OCI-LY7 (cell line): ENCODE measurements around the gene ADCY5. TPM values are rescaled to one million over a fixed set of nuclear protein-coding genes. Genes with fewer than 3 reads are reported as not detected.

Source experiments
- BruUV-seq: library from RNA; stranded (reverse); fragments of 400-500 nt; replicated peaks from 2 replicates; lab custom pipeline; 2021; lab: Mats Ljungman, UMichigan
- CTCF ChIA-PET: fragments of 300-600 bp; sonication (Branson Sonifier 250); formaldehyde crosslinking; loops from one replicate; lab custom pipeline; 2022; ENCODE audit warnings: antibody characterized with exemption; ENCODE audit not compliant: unreplicated experiment; lab: Charles Lee
- POLR2A ChIA-PET: fragments of 300-600 bp; sonication (Branson Sonifier 250); formaldehyde crosslinking; loops from one replicate; lab custom pipeline; 2022; ENCODE audit warnings: antibody characterized with exemption; lab: Charles Lee
- DNase-seq: peaks from one replicate; pipeline ENCODE4 v3.0.0-alpha.2; 2015; ENCODE audit warnings: low spot score
- H2AFZ ChIP-seq: fragments of 200-600 bp; sonication (generic), shearing (Covaris generic); 2 replicates; pipeline ENCODE4 v1.6.1; 2014; ENCODE audit warnings: mild to moderate bottlenecking, antibody characterized with exemption, low read length, moderate library complexity
- H3K27ac ChIP-seq: fragments of 200-600 bp; sonication (generic); 2 replicates; pipeline ENCODE4 v1.5.1; 2014; ENCODE audit warnings: mixed run types, low read depth, mild to moderate bottlenecking, moderate library complexity, low read length, inconsistent platforms; ENCODE audit not compliant: poor library complexity, severe bottlenecking
- H3K36me3 ChIP-seq: fragments of 200-600 bp; sonication (generic); 2 replicates; pipeline ENCODE4 v1.6.1; 2014; ENCODE audit warnings: mild to moderate bottlenecking, antibody characterized with exemption, low read length, moderate library complexity, mixed read lengths; ENCODE audit not compliant: insufficient read depth
- H3K4me1 ChIP-seq: fragments of 200-600 bp; sonication (generic); 2 replicates; pipeline ENCODE4 v1.5.1; 2014; ENCODE audit warnings: mild to moderate bottlenecking, low read length; ENCODE audit not compliant: insufficient read depth, poor library complexity, severe bottlenecking
- H3K4me2 ChIP-seq: fragments of 200-600 bp; sonication (generic); 2 replicates; pipeline ENCODE4 v1.6.1; 2014; ENCODE audit warnings: mild to moderate bottlenecking, low read length
- H3K4me3 ChIP-seq: fragments of 200-600 bp; sonication (generic); 2 replicates; pipeline ENCODE4 v1.5.1; 2014; ENCODE audit warnings: mild to moderate bottlenecking, low read depth, low read length; ENCODE audit not compliant: poor library complexity, severe bottlenecking
- H3K79me2 ChIP-seq: fragments of 200-600 bp; sonication (generic); 2 replicates; pipeline ENCODE4 v1.6.1; 2016; ENCODE audit warnings: low read depth, mild to moderate bottlenecking, low read length, moderate library complexity, mixed read lengths; ENCODE audit not compliant: insufficient read depth
- H3K9me2 ChIP-seq: fragments of 200-600 bp; sonication (generic); 2 replicates; pipeline ENCODE4 v1.6.1; 2016; ENCODE audit warnings: mild to moderate bottlenecking, low read length, mixed read lengths; ENCODE audit not compliant: insufficient read depth
- H3K9me3 ChIP-seq: fragments of 200-600 bp; sonication (generic); 2 replicates; pipeline ENCODE4 v1.6.1; 2014; ENCODE audit warnings: mild to moderate bottlenecking, mixed run types, low read length, mixed read lengths
- H4K20me1 ChIP-seq: fragments of 200-600 bp; sonication (generic); 2 replicates; pipeline ENCODE4 v1.6.1; 2014; ENCODE audit warnings: mild to moderate bottlenecking, antibody characterized with exemption, low read length, moderate library complexity, mixed read lengths; ENCODE audit not compliant: insufficient read depth
- CTCF ChIP-seq: fragments of 200-600 bp; sonication (generic); conservative IDR thresholded peaks from 2 replicates; pipeline ENCODE4 v1.5.1; 2014; ENCODE audit warnings: mild to moderate bottlenecking, antibody characterized with exemption, low read length, moderate library complexity, mixed read lengths
- EZH2phosphoT487 ChIP-seq: fragments of 200-600 bp; sonication (generic); IDR thresholded peaks from 2 replicates; pipeline ENCODE4 v1.6.1; 2018; ENCODE audit warnings: low read depth, borderline replicate concordance, mild to moderate bottlenecking, mixed run types, antibody characterized with exemption, low read length, moderate library complexity, mixed read lengths
- intact Hi-C: fragments of 100-400 bp; cut with micrococcal nuclease; formaldehyde crosslinking; loops from one replicate; pipeline ENCODE4 v1.10.0; 2022; ENCODE audit not compliant: unreplicated experiment
- total RNA-seq, 2 experiments: library from RNA; depleted of rRNA in 1 of 2; stranded (reverse); fragments of >200 nt in 1 of 2; shearing (Covaris generic) in 1 of 2; gene quantifications; 2 replicates each; pipeline ENCODE4 v1.2.3, GENCODE V29; 2014 to 2022

Gene ADCY5
- total RNA-seq, 2 experiments from 2014 or later: 0.03 to 0.63 TPM

- CTCF ChIA-PET: no interaction called here
- no peak for DNase-seq
These were observed 72.2 kb downstream of the ADCY5 start for GRCh38 chr3:123376451-123377242.

GRCh38 chr3:123375014-123375940 is 73.6 kb downstream of the ADCY5 start:
- H3K4me1 ChIP-seq: no peaks in the 10 kb centered on the region
- H3K36me3 ChIP-seq: no peaks in the 10 kb centered on the region
- no peak for DNase-seq
- no peak overlapping the region for H3K4me2 ChIP-seq
- POLR2A ChIA-PET: no interaction called here
- no peaks in the 10 kb centered on the region for H3K79me2 ChIP-seq
- no peaks in the 10 kb centered on the region for H3K9me2 ChIP-seq
- no peak overlapping the region for H3K27ac ChIP-seq
- BruUV-seq: no TSS peak
- TF ChIP-seq CTCF: no peak
- no peak for TF ChIP-seq EZH2phosphoT487
- intact Hi-C loops: no loop called here
- no peaks in the 10 kb centered on the region for H3K9me3 ChIP-seq
- no peak overlapping the region for H2AFZ ChIP-seq
- H3K4me3 ChIP-seq: no peak overlapping the region
- H4K20me1 ChIP-seq: no peaks in the 10 kb centered on the region
- CTCF ChIA-PET: interaction anchor here (0.5 kb wide), 1 partner anchor 53 kb away, joined by 3 read pairs; no protein-coding TSS in a partner anchor

More at GRCh38 chr3:123376451-123377242, 72.2 kb downstream of the ADCY5 start:
- Histone ChIP-seq H3K4me1 (no peaks in the 10 kb centered on the region), H2AFZ (no peak overlapping the region), H3K9me2 (no peaks in the 10 kb centered on the region), H3K27ac (no peak overlapping the region), H3K36me3 (no peaks in the 10 kb centered on the region), H3K9me3 (no peaks in the 10 kb centered on the region), H4K20me1 (no peaks in the 10 kb centered on the region), H3K4me3 (no peak overlapping the region), H3K79me2 (no peaks in the 10 kb centered on the region), H3K4me2 (no peak overlapping the region)
- POLR2A ChIA-PET: no interaction called here
- TF ChIP-seq EZH2phosphoT487 (no peak), CTCF (no peak)
- no TSS peak for BruUV-seq
- intact Hi-C loops: no loop called here
